Mucosa of gallbladder (tissue), 1 donor: ENCODE measurements around the gene FILIP1L. TPM values are rescaled to one million over a fixed set of nuclear protein-coding genes. Genes with fewer than 3 reads are reported as not detected.

ENCODE experiments used
- DNase-seq: peaks from one replicate; pipeline ENCODE4 v3.0.0-alpha.2; 2020; ENCODE audit warnings: low spot score
- total RNA-seq: library from RNA; stranded (reverse); gene quantifications from one replicate; pipeline ENCODE4 v1.2.1, GENCODE V29; 2021
- donor health status: DM: no; HTN: no; CAD: no.

Gene FILIP1L
- 142 TPM for total RNA-seq

DNA sequence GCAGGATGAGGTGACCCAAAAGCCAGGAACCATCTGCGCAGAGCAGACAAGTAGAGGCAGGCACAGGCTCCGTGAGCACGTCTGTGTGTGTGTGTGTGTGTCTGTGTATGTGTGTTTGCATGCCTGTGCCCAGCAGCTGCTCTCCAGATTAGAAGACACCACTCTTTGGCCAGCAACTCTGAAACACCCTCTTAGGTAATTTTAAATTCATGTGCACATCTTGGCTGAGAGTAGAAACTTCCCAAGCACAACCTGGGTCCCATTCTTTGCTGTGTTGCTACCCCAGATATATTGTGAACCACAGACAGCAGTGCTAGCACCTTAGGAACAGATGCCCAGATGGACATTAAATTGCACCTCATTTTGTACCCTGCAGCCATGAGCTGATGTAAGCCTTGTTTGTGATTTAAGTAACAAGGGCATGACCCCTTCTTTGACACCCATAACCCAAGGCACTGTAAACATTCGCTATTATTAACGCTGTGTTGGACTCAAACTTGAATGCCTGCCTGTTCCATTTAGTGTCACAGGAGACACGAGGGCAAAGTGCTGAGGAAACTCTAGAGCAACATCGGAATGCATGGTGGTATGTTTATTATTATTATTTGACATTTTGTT is at the start of gene FILIP1L:
Gene FILIP1L, minus strand, starts transcription at position 89 of the 618 bp plus-strand sequence.
- DNase-seq, result no peak

GRCh38 chr3:100163787-100164186 is 49.5 kb upstream of the FILIP1L start:
- no peak for DNase-seq

DNA sequence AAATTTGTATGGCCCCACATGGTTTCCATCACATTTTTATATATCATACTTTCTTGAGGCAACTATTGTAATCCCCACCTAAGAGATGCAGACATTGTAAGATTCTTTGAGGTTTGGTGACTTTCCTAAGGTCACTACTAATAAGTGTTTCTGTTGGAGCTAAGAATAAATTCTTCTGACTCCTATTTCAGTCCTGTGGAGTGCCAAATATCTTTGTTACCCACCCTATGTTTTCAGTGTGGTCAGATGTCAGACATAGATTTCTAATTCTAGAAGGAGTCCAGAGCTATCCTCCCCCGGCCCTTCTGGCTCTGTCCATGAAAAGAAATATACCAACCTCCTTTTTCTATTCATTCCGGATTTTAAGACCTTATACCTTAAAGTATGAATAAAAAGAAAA is 46.2 kb upstream of the FILIP1L start:
- no peak for DNase-seq

GRCh38 chr3:100159331-100160153 is 45.2 kb upstream of the FILIP1L start:
- DNase-seq, result no peak

- no peak for DNase-seq
These were observed 44.6 kb upstream of the FILIP1L start for GRCh38 chr3:100158918-100159330.

GRCh38 chr3:100157685-100158084 is 43.4 kb upstream of the FILIP1L start:
- DNase-seq, result no peak

DNA sequence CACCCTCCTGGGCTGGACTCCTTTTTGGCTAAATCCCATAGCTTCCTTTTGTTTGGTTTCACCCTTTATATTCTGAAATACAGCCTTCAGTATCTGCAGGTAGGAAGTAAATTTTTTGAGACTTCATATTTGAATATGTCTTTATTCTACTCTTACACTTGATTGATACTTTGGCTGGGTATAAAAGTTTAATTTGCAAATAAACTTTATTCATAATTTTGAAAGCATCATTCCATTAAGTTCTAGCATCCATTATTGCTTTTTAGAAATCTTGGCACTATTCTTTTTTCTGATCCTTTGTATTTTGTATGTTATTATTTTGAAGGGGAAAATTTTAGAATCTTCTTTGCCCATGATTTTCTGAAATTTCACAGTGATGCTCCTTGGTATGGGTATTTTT is 41.3 kb upstream of the FILIP1L start:
- no peak for DNase-seq

DNA sequence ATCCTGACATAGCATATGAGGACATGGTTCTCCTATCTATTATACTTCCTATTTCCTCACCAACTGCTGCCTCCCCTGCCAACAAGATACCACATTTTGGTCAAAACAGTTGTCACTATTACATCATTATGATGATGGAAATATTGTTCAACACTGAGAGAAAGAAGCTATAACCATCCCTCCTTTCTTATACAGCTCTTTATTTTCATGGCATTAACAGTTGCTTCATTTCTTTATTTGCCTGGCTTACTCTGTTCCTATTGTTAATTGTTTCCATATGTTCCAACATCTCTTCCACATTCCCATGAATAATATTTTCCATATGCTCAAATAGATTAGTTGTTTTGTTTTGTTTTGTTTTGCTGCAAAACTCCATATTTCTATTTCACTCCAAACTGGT is 40.8 kb upstream of the FILIP1L start:
- DNase-seq, result no peak

DNA sequence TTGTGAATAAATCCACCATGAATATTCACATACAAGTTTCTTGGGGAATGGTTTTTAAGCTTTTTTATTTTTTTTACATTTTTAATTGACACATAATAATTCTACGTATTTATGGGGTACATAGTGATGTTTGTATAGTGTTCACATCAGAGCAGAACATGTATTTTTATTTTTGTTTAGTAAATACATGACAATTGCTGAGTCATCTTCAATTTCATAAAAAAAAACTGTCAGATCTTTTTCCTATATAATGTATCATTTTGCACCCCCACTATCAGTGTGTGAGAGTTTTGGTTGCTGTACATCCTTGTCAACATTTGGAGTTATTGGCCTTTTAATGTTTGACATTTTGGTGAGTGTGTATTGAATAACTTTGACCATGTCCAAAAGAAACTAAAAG is 39.9 kb upstream of the FILIP1L start:
- no peak for DNase-seq

GRCh38 chr3:100151024-100151707 is 36.9 kb upstream of the FILIP1L start:
- no peak for DNase-seq

DNA sequence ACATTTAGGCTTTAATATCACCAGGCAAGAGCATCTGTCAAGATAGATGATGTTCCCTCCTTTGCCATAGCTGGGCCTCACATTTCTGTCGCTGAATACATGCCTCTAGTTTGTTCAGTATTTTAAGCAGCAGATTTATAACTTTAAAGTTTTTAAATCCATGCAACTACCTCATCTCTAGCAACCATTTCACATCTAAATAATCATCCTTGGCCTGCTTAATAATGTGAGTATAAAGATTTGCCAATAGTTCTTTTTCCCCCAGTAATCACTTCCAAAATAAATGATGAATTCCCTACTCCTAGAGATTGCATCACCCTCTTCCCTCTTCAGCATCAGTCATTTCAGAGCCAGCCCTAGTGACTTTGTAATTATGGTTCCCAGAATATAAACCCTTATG is 36.2 kb upstream of the FILIP1L start:
- no peak for DNase-seq

DNA sequence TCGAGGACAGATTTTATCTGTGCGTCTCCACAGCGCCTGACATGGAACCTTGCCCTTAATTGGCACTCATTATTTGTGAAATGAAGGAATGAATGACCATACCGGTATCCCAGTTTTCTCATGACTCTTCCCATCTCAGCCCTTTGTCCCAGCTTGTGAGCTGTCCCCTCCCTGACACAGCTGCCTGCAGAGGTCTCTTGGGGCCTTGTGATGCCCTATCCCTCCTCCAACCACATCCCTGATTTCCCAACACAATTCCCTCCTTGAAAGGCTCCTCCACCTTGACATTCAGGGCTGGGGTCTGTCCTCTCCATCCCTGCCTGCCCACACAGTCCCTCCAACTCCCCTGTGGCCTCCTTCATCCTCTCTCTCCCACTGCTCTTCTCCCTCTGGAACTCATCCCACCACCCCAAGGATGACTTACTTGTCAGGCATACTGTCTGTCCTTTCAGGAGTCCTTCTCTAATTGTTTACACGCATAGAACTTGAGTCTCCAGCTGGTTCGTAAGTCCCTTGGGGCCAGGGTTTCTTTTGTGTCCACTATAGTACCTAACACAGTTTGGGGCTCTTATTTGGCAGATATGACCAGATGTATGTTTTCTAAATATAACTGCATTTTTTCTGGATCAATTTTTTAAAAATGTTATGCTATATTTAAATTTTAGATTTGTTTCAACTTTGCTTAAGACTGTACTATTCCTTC is 35.6 kb upstream of the FILIP1L start:
- no peak for DNase-seq

GRCh38 chr3:100149130-100149529 is 34.8 kb upstream of the FILIP1L start:
- DNase-seq, result no peak

- DNase-seq, result no peak
These were observed 30.1 kb upstream of the FILIP1L start for GRCh38 chr3:100144255-100144866.

GRCh38 chr3:100141586-100141985 is 27.3 kb upstream of the FILIP1L start:
- no peak for DNase-seq

DNA sequence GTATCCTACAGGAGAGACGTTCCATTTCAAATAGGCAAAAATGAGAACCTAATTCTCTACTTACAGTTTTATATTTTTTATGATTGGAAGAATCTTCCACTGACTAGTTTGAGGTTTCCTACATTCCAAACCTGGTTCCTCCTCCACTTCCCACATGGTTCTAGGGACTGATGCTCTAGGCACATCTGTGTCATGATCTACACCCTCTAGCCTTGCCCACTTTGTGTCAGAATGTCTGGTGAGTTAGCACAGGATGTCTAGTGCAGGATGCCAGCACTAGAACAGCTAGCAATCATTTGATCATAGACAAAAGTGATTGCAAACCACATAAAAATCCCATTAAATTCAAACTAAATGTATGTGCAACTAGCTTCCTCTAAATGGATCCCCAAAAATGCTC is 26.7 kb upstream of the FILIP1L start:
- DNase-seq, result no peak

DNA sequence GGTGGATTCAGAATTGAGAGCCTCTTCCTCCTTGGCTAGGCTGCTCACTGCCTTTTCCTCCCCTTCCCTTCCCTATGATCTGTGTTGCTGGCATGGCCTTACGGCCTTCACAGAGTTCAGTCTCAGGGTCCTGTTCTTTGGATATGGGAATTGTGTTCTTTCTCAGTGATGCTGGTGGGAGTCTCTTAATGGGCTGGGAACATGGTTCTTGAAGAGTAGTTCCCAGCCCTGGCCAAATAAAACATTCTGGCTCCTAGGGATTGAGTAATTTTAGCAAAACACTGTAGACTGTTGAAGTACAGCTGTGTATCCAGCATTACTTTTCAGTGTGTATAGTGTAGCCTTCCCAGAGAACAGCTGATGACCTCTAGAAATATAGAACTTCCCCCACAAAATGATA is 22.6 kb upstream of the FILIP1L start:
- no peak for DNase-seq

DNA sequence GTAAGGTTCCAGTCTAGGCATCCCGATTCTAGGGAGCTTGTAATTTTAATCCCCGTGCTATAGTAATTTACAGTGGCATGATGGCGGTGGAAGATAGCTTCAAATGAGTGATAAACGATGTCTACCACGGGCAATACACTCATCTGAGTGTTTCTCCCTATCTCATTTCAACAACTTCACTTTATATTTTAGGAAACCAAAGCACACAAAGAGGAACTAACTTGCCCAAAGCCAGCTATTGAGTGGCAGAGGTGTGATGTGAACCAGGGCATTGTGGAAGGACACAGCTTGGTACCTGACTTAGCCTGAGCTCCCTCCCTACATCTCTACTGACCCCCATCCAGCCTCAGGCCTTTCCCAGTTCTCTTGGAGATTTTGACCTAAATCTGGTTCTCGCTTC is 16.9 kb upstream of the FILIP1L start:
- DNase-seq, result no peak

- no peak for DNase-seq
These were observed 15.6 kb upstream of the FILIP1L start for GRCh38 chr3:100129941-100130340.

GRCh38 chr3:100128565-100128964 is 14.3 kb upstream of the FILIP1L start:
- no peak for DNase-seq

- DNase-seq, result no peak
These were observed 13.5 kb upstream of the FILIP1L start for GRCh38 chr3:100127792-100128191.
